GM21737 (cell line): ENCODE data around the gene GSK3B.
"Not testable (repeated sequence)": the region's sequence is repeated elsewhere in the genome, so short reads cannot be mapped to it uniquely, and the experiment has no call there.

Experiments
- ATAC-seq: cut with Tn5 transposase; IDR thresholded peaks from one replicate; pipeline ENCODE4 v1.9.1; 2021; ENCODE audit warnings: mild to moderate bottlenecking, moderate library complexity; ENCODE audit not compliant: unreplicated experiment

The GSK3B gene

GRCh38 chr3:120018299-120018698 is 75.9 kb downstream of the GSK3B start:
- no peak for ATAC-seq

GRCh38 chr3:120017692-120018091 is 76.6 kb downstream of the GSK3B start:
- no peak for ATAC-seq

GRCh38 chr3:120013481-120013880 is 80.8 kb downstream of the GSK3B start:
- no peak for ATAC-seq

DNA sequence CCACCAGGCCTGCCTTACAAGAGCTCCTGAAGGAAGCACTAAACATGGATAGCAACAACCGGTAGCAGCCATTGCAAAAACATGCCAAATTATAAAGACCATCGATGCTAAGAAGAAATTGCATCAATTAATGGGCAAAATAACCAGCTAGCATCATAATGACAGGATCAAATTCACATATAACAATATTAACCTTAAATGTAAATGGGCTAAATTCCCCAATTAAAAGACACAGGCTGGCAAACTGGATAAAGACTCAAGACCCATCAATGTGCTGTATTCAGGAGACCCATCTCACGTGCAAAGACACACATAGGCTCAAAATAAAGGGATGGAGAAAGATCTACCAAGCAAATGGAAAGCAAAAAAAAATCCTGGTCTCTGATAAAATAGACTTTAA is 88.5 kb downstream of the GSK3B start:
- ATAC-seq, result not testable (repeated sequence)

DNA sequence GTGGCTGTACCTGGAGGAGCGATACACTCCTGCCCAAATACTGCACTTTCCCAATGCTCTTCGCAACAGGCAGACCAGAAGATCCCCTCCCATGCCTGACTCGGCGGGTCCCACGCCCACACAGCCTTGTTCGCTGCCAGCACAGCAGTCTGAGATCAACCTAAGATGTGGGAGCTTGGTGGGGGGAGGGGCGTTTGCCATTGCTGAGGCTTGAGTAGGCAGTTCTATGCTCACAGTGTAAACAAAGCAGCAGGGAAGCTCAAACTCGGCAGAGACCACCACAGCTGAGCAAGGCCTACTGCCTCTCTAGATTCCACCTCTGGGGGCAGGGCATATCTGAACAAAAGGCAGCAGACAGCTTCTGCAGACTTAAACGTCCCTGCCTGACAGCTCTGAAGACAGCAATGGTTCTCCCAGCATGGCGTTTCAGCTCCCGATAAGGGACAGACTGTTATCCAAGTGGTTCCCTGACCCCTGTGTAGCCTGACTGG is 90.2 kb downstream of the GSK3B start:
- ATAC-seq, result not testable (repeated sequence)

GRCh38 chr3:119998166-119998565 is 96.1 kb downstream of the GSK3B start:
- ATAC-seq, result no peak

DNA sequence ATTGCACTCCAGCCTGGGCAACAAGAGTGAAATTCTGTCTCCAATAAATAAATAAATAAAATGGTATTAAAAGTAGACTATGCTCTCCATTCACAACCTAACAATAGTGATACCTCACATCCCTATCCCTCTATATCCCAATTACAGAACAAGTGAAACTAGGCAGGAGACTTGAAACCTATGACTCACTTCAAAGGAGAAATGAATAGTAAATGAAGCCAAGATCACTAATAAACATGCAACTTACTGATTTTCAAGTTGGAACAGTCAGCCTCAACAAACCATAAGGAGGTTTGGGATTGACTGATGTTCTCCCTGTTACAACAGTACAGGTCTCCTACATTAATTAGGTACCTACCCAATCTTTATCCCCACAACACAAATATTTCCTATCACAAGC is 103.4 kb downstream of the GSK3B start:
- no peak for ATAC-seq

GRCh38 chr3:119989981-119990655 is 104.1 kb downstream of the GSK3B start:
- ATAC-seq, result no peak

- not testable (repeated sequence) for ATAC-seq
These were observed 107.4 kb downstream of the GSK3B start for GRCh38 chr3:119986812-119987211.

GRCh38 chr3:119981386-119981785 is 112.9 kb downstream of the GSK3B start:
- ATAC-seq, result no peak

DNA sequence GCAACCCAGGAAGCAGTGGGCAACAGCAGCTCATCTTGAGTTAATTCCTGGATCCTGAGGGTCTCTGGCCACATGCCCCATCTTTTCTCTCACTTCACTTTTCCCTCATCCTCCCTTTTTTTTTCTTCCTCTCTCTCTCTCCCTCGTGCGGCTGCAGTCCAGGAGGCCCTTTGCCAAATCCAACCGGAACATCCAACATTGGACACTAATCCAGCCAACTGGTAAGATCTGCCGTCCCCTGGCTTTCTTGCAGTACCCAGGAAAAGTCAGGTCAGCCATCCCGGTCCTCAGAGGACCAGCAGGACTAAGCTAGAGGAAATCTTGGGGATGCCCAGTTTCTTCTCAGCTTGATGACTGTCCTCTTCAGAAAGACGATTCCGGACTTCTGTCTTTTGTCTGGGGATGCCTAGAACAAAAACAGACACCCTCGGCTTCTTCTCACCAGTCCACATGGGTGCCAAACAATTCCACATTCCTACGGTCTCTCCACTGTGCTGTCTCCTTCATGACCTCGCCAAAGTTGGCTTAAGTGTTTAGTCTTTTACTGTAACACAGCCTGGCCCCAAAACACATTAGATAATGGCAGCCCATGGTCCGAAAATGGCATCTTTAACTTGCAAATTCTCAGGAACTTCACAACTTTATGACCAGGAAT is 115.6 kb downstream of the GSK3B start:
- ATAC-seq, result no peak

DNA sequence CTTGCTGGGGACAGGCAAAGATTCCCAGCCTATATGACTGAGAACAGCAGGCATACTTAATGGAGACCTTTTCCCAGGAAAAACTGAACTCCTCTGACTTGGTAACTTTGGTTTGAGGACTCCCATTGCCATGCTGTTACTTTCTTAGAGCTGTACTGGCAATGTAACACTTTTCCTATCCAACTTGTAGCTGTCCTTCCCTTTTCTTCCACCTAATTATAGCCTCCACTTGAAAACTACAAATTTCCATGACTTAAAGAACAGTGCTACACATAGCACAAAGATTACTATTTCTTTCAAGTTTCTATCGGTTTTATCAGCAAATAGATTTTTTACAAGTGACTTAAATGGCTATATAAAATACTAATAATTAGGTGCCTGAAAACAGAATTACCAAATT is 116.9 kb downstream of the GSK3B start:
- ATAC-seq, result no peak

DNA sequence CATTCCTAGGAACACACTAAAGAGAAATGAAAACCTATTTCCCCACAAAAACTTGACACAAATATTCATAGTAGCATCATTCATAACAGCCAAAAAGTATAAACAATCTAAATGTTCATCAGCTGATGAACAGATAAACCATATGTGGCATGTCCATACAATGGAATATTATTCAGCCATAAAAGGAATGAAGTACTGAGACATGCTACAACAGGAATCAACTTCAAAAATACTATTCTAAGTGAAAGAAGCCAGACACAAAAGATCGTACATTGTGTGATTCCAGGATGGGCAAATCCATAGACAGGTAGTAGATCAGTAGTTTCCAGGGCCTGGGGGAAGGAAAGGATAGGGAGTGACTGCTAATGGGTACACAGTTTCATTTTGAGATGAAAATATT is 118.0 kb downstream of the GSK3B start:
- no peak for ATAC-seq

- ATAC-seq, result no peak
These were observed 119.6 kb downstream of the GSK3B start for GRCh38 chr3:119974656-119975055.

DNA sequence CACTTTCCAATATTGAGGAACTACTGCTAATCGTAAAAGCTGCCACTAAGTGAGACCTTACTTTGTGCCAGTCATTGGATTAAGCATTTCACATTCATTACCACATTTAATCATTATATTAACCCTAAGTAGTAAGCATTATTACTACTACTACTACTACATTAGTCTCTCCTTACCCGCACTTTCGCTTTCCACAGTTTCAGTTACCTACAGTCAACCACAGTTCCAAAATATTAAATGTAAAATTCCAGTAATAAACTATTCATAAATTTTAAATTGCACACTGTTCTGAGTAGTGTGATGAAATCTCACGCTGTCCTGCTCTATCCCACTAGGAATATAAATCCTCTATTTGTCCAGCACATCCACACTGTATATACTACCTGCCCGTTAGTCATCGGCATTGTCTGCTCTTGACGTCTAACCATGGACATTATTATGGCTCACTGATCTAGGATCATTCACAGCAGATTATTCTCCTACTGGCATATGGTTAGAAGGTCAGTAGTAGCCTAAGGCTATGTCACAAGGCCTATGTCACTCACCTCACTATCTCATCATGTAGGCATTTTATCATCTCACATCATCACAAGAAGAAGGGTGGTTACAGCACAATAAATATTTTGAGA is 121.1 kb downstream of the GSK3B start:
- ATAC-seq, result no peak

- ATAC-seq, result no peak
These were observed 124.5 kb downstream of the GSK3B start for GRCh38 chr3:119969759-119970158.

DNA sequence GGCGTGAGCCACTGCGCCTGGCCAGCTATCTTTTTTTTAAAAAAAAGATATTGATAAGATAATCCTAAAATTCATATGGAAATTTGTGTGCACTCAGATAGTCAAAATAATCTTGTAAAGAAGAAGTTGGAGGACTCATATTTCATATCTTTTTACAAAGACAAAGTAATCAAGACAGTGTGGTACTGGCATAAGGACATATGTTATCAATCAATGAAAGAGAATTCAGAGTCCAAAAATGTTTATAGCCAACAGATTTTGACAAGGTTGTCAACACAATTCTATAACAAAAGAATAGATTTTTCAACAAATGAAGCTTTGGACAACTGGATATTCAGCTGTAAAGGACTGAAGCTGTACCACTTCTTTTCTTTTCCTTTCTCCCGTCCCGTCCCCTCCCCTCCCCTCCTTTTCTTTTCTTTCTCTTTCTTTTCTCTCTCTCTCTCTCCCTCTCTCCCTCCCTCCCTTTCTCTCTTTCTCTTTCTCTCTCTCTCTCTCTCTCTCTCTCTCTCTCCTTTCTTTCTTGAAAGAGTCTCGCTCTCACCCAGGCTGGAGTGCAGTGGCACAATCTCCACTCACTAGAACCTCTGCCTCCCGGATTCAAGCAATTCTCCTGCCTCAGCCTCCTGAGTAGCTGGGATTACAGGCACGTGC is 126.8 kb downstream of the GSK3B start:
- no peak for ATAC-seq

GRCh38 chr3:119965692-119966091 is 128.6 kb downstream of the GSK3B start:
- no peak for ATAC-seq

DNA sequence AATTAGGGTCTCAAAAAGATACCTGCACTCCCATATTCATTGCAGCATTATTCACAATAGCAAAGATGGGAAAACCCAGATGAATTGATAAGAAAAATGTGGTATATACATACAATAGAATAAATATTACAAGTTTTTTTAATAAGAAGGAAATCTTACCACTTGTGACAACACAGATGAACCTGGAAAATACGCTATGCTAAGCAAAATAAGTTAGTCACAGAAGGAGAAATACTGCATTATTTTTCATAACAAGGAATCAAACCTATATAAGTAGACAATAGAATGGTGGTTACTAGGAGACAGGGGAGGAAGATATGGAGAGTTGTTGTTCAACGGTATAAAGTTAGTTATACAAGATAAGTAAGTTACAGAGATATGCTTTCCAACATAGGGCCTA is 130.0 kb downstream of the GSK3B start:
- no peak for ATAC-seq

DNA sequence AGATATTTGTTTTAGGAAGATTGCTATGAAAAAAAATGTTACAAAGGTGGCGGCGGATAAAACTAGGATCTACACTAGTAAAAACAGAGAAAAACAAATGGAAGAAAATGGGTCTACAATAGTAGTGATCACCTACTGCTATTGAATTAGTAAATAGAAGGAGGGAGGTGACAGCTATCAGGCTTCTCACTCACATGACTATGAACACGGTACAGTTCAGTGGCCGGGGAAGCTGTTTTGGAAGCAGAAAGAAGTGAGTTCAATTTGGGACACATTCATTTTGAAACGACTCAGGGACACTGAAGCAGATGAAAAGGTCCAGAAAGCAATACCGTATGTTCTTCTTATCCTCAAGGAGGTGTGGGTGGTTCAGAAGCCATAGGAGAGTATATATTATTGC is 138.3 kb downstream of the GSK3B start:
- no peak for ATAC-seq

DNA sequence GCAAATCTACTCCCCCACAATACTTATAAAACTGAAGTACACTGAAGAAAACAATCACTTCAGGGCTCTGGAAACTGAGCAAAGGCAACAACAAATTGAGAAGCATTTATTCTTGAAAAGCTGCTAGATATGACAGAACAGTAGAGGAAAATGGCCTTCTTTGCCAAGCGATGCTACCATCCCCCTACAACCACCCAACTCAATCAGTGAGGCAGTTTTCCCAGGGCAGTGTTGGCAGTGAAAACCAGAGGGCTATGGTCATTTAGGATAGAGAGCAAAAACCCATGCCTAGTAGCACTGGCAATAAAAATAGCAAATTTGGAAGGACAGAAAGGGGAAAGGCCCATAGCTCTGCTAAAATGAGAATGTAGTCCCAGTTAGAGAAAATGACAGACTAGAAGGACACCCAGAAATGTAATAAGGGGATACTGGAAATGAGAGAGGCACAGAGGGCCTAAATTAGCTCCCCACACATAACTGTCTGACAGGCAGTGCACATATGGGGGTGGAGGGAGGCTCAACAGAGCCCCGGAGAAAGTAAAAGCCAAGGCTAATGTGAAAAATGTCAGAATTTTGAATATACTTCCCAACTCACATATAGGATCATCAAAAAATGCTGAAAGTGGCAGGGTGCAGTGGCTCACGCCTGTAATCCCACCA is 143.5 kb downstream of the GSK3B start:
- no peak for ATAC-seq
